Measurements from ENCODE around the gene PPIF.

PPIF gene

GRCh38 chr10:79376751-79377556 lies 29.7 kb downstream of the PPIF start:
- TF ChIP-seq ZBTB7A (IDR thresholded peaks at IDR 0.05; ENCODE audit: low read depth) = no peak
- no peak for TF ChIP-seq YY1 (IDR thresholded peaks at IDR 0.05; ENCODE audit: low read depth)
- TF ChIP-seq CREB1 (IDR thresholded peaks at IDR 0.05; ENCODE audit: low read depth) = no peak

- TF ChIP-seq USF1 (IDR thresholded peaks at IDR 0.05) (no peak), TAF1 (IDR thresholded peaks at IDR 0.05; ENCODE audit: low read depth) (no peak), TCF12 (IDR thresholded peaks at IDR 0.05; ENCODE audit: low read depth) (no peak), EGR1 (IDR thresholded peaks at IDR 0.05) (no peak), REST (IDR thresholded peaks at IDR 0.05; ENCODE audit: low read depth) (no peak), CEBPB (IDR thresholded peaks at IDR 0.05) (no peak), MAX (IDR thresholded peaks at IDR 0.05) (no peak)
Observed at GRCh38 chr10:79377557-79378382, 30.5 kb downstream of the PPIF start.

- TF ChIP-seq TEAD4 (IDR thresholded peaks at IDR 0.05) (no peak), CEBPB (IDR thresholded peaks at IDR 0.05) (no peak), NFIC (IDR thresholded peaks at IDR 0.05) (no peak), RAD21 (IDR thresholded peaks at IDR 0.05; ENCODE audit: low read depth) (no peak), ZBTB7A (IDR thresholded peaks at IDR 0.05; ENCODE audit: low read depth) (no peak), REST (IDR thresholded peaks at IDR 0.05; ENCODE audit: low read depth) (no peak), EP300 (IDR thresholded peaks at IDR 0.05; ENCODE audit: borderline replicate concordance) (no peak), TCF12 (IDR thresholded peaks at IDR 0.05; ENCODE audit: low read depth) (no peak), USF1 (IDR thresholded peaks at IDR 0.05) (no peak), MAX (IDR thresholded peaks at IDR 0.05) (no peak), TAF1 (IDR thresholded peaks at IDR 0.05; ENCODE audit: low read depth) (no peak), YY1 (IDR thresholded peaks at IDR 0.05; ENCODE audit: low read depth) (no peak), EGR1 (IDR thresholded peaks at IDR 0.05) (no peak), FOXM1 (IDR thresholded peaks at IDR 0.05; ENCODE audit: borderline replicate concordance, low read depth) (no peak), CREB1 (IDR thresholded peaks at IDR 0.05; ENCODE audit: low read depth) (no peak)
Observed at GRCh38 chr10:79378383-79378646, 31.0 kb downstream of the PPIF start.

GRCh38 chr10:79378647-79379511 lies 31.6 kb downstream of the PPIF start:
- no peak for TF ChIP-seq YY1 (IDR thresholded peaks at IDR 0.05; ENCODE audit: low read depth)
- no peak for TF ChIP-seq MAX (IDR thresholded peaks at IDR 0.05)
- no peak for TF ChIP-seq TEAD4 (IDR thresholded peaks at IDR 0.05)

GRCh38 chr10:79379512-79380124 lies 32.3 kb downstream of the PPIF start:
- TF ChIP-seq TAF1 (IDR thresholded peaks at IDR 0.05; ENCODE audit: low read depth) (no peak), TCF12 (IDR thresholded peaks at IDR 0.05; ENCODE audit: low read depth) (no peak), NFIC (IDR thresholded peaks at IDR 0.05) (no peak), REST (IDR thresholded peaks at IDR 0.05; ENCODE audit: low read depth) (no peak), YY1 (IDR thresholded peaks at IDR 0.05; ENCODE audit: low read depth) (no peak), RAD21 (IDR thresholded peaks at IDR 0.05; ENCODE audit: low read depth) (no peak), FOXM1 (IDR thresholded peaks at IDR 0.05; ENCODE audit: borderline replicate concordance, low read depth) (no peak)
